WERI-Rb-1 (cell line): ENCODE measurements around the gene TLN1.

Experiments used
- DNase-seq: peaks from one replicate; pipeline ENCODE4 v3.0.0-alpha.2; 2020
- H3K27ac ChIP-seq: fragments of 250-450 bp; sonication (Bioruptor Pico); 2 replicates; pipeline ENCODE4 v1.5.1; 2020; ENCODE audit warnings: mild to moderate bottlenecking, moderate library complexity
- H3K27me3 ChIP-seq: fragments of 250-450 bp; sonication (Bioruptor Pico); 2 replicates; pipeline ENCODE4 v1.5.1; 2021; ENCODE audit warnings: mild to moderate bottlenecking, low read depth, moderate library complexity; ENCODE audit not compliant: insufficient read depth, severe bottlenecking
- H3K36me3 ChIP-seq: fragments of 250-450 bp; sonication (Bioruptor Pico); 2 replicates; pipeline ENCODE4 v1.5.1; 2020; ENCODE audit warnings: mild to moderate bottlenecking, moderate library complexity
- H3K4me3 ChIP-seq: 2 replicates; pipeline ENCODE4 v1.5.1; 2011; ENCODE audit warnings: low read depth, mild to moderate bottlenecking, control low read depth, low read length
- H3K9me3 ChIP-seq: fragments of 250-450 bp; sonication (Bioruptor Pico); 2 replicates; pipeline ENCODE4 v1.5.1; 2021; ENCODE audit warnings: mild to moderate bottlenecking, moderate library complexity; ENCODE audit not compliant: severe bottlenecking
- TF ChIP-seq, protein P1 (sequence below): IDR thresholded peaks from 2 replicates; pipeline ENCODE4 v1.5.1; 2011; ENCODE audit warnings: low read depth, mild to moderate bottlenecking, control low read depth, inconsistent platforms, low read length

Gene TLN1, protein sequence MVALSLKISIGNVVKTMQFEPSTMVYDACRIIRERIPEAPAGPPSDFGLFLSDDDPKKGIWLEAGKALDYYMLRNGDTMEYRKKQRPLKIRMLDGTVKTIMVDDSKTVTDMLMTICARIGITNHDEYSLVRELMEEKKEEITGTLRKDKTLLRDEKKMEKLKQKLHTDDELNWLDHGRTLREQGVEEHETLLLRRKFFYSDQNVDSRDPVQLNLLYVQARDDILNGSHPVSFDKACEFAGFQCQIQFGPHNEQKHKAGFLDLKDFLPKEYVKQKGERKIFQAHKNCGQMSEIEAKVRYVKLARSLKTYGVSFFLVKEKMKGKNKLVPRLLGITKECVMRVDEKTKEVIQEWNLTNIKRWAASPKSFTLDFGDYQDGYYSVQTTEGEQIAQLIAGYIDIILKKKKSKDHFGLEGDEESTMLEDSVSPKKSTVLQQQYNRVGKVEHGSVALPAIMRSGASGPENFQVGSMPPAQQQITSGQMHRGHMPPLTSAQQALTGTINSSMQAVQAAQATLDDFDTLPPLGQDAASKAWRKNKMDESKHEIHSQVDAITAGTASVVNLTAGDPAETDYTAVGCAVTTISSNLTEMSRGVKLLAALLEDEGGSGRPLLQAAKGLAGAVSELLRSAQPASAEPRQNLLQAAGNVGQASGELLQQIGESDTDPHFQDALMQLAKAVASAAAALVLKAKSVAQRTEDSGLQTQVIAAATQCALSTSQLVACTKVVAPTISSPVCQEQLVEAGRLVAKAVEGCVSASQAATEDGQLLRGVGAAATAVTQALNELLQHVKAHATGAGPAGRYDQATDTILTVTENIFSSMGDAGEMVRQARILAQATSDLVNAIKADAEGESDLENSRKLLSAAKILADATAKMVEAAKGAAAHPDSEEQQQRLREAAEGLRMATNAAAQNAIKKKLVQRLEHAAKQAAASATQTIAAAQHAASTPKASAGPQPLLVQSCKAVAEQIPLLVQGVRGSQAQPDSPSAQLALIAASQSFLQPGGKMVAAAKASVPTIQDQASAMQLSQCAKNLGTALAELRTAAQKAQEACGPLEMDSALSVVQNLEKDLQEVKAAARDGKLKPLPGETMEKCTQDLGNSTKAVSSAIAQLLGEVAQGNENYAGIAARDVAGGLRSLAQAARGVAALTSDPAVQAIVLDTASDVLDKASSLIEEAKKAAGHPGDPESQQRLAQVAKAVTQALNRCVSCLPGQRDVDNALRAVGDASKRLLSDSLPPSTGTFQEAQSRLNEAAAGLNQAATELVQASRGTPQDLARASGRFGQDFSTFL (N-terminal part only)

DNA sequence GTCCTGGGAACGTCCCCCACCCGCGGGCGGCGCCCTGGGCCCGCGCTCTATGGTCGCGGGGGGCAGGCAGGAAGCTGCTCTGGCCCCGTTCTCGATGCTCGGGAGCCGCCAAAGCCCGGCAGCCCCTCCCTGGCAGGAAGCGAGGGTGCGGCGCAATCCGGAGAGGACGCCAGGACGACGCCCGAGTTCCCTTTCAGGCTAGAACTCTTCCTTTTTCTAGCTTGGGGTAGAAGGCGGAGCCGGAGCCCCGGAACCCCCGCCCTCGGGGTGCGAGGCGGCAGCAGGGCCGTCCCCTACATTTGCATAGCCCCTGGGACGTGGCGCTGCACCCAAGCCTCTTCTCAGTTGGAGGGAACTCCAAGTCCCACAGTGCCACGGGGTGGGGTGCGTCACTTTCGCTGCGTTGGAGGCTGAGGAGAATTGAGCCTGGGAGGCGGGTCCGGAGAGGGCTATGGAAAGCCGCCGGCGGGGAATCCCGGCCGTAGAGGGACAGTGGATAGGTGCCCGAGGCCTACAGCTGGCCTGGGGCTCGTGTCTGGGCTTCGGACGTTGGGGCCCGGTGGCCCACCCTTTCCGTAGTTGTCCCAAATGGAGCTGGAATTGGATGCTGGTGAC is at the start of gene TLN1, which contains the start of gene CREB3:
Gene TLN1, minus strand, starts transcription at position 11 of the 615 bp plus-strand sequence. CDS start 6,501 bp downstream, outside the sequence.
Gene CREB3, plus strand, starts transcription at position 482 of the 615 bp plus-strand sequence. Its CDS starts 107 bp downstream, at position 589.
- Histone ChIP-seq H3K27ac (peak within 1 kb of the TSS; percentile 83), H3K4me3 (peak within 1 kb of the TSS; percentile 57), H3K27me3 (no peaks in the 10 kb centered on the region), H3K9me3 (no peaks in the 10 kb centered on the region), H3K36me3 (peaks cover 37% of the 10 kb centered on the region)
- TF ChIP-seq, protein P1, sequence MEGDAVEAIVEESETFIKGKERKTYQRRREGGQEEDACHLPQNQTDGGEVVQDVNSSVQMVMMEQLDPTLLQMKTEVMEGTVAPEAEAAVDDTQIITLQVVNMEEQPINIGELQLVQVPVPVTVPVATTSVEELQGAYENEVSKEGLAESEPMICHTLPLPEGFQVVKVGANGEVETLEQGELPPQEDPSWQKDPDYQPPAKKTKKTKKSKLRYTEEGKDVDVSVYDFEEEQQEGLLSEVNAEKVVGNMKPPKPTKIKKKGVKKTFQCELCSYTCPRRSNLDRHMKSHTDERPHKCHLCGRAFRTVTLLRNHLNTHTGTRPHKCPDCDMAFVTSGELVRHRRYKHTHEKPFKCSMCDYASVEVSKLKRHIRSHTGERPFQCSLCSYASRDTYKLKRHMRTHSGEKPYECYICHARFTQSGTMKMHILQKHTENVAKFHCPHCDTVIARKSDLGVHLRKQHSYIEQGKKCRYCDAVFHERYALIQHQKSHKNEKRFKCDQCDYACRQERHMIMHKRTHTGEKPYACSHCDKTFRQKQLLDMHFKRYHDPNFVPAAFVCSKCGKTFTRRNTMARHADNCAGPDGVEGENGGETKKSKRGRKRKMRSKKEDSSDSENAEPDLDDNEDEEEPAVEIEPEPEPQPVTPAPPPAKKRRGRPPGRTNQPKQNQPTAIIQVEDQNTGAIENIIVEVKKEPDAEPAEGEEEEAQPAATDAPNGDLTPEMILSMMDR, result peak; percentile 30; the same call in 1 of the 2 replicates
- peak; percentile 98 for DNase-seq

DNA sequence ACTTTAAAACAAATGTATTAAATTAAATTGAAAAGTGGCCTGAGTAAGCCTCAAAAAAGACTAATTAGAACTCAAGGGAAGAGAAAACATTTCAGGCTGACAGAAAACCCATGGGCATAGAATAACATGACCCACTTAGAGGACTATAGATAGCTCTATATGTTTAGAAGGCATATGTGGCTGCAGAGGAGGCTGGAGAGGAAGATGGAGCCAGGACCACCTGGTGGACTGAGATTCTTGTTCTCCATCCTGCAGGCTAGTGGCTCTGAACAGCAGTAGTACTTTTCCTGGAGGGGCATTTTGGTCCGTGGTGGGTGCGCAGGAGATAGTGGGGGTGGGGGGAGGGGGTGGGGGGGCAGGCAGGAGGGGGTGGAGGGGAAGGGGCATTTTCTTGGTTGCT is 49.1 kb upstream of the TLN1 start:
- Histone ChIP-seq H3K4me3 (no peak overlapping the region), H3K36me3 (peaks cover 4% of the 10 kb centered on the region), H3K9me3 (no peaks in the 10 kb centered on the region), H3K27me3 (no peaks in the 10 kb centered on the region), H3K27ac (no peak overlapping the region)
- no peak for DNase-seq
- TF ChIP-seq, protein P1, result no peak

DNA sequence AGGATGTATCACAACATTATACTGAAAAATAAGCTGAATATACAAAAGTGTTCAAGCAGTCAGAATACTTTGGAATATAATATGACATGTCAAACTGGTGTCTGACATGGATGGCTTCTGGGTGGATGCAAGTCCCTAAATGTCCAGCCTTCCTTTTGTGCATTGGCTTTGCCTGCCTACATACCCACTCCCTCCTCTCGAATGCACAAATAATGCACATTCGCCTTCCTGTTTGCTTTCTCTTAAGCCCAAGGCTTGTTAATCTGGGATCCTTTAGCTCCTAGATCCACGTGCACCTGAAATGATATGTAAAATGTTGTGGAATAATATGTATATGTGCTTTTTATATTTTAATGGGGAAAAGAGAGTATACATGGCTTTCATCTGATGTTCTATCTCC is 46.5 kb upstream of the TLN1 start:
- Histone ChIP-seq H3K36me3 (peaks cover 4% of the 10 kb centered on the region), H3K27ac (no peak overlapping the region), H3K4me3 (no peak overlapping the region), H3K9me3 (no peaks in the 10 kb centered on the region), H3K27me3 (no peaks in the 10 kb centered on the region)
- no peak for DNase-seq
- TF ChIP-seq, protein P1, result no peak

- no peak for DNase-seq
- Histone ChIP-seq H3K27me3 (no peaks in the 10 kb centered on the region), H3K9me3 (no peaks in the 10 kb centered on the region), H3K4me3 (no peak overlapping the region), H3K27ac (peak overlapping the region; percentile 65), H3K36me3 (peaks cover 6% of the 10 kb centered on the region; the same call in 1 of the 2 replicates)
- TF ChIP-seq, protein P1, result no peak
These were observed 44.0 kb upstream of the TLN1 start for GRCh38 chr9:35776018-35776417.

DNA sequence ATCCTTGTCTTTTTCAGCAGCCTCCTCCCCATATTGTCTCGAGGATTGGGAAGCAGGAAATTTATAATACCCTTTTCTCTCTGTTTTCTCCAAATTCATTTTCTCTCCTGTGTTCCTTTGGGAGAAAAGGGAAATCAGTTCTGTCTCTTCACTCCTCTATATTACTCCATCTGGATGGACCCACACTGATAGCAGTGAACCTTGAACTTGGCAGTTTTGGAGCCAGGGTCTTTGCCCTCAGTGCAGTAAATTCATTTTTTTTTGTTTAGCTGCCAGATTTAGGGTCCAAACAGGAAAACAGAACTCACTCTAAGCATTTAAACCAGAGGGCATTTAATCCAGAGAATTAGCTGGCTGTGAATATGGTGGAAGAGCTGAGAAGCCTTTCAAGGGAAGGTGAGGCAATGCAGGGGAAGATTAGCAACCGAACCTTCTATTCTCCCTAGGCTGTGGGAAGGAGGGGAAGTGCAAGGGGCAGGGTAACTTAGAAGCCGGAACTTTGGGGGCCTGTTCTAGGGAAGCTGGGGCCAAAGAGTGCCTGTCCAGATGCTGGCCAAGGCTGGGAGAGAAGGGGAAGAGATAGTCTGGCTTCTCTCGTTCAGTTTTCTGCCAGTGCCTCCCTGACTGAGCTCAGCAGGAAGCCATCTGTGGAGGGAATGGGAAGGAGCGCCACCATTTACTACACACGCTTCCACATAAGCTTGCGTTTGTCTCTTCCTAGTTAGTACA is 43.1 kb upstream of the TLN1 start:
- TF ChIP-seq, protein P1, result no peak
- H3K9me3 ChIP-seq, result no peaks in the 10 kb centered on the region
- peak overlapping the region; percentile 65 for H3K27ac ChIP-seq
- H3K4me3 ChIP-seq, result no peak overlapping the region
- H3K27me3 ChIP-seq, result no peaks in the 10 kb centered on the region
- peaks cover 3% of the 10 kb centered on the region; the same call in 1 of the 2 replicates for H3K36me3 ChIP-seq
- DNase-seq, result peak; percentile 23
